Esophagus squamous epithelium (tissue), 5 donors: ENCODE data around the gene MXI1. TPM values are rescaled to one million over a fixed set of nuclear protein-coding genes. Genes with fewer than 3 reads are reported as not detected.

Source experiments
- DNase-seq: peaks from one replicate; lab custom pipeline; 2025; lab: John Stamatoyannopoulos, UW
- H3K27ac ChIP-seq, 4 donors: fragments of 200-600 bp; sonication (generic); one replicate each; pipeline ENCODE4 v1.5.1; 2016 to 2019; ENCODE audit warnings: mild to moderate bottlenecking in 1 of 4
- H3K27me3 ChIP-seq, 4 donors: fragments of 200-600 bp; sonication (generic); 1 replicate in 3 of 4; 2 replicates in 1 of 4; pipeline versions ENCODE4 v1.5.1 to v1.6.0; 2017 to 2021; ENCODE audit warnings: antibody characterized with exemption in 1 of 4
- H3K36me3 ChIP-seq, 3 donors: fragments of 200-600 bp; sonication (generic); one replicate each; pipeline ENCODE4 v1.5.1; 2016 to 2019
- H3K4me1 ChIP-seq, 3 donors: fragments of 200-600 bp; sonication (generic); one replicate each; pipeline ENCODE4 v1.5.1; 2017 to 2019
- H3K4me3 ChIP-seq, 4 donors: fragments of 200-600 bp; sonication (generic); 1 replicate in 3 of 4; 2 replicates in 1 of 4; pipeline ENCODE4 v1.5.1; 2016 to 2019; ENCODE audit warnings: mild to moderate bottlenecking in 2 of 4, moderate library complexity in 1 of 4
- H3K9me3 ChIP-seq, 3 donors: fragments of 200-600 bp; sonication (generic); one replicate each; pipeline ENCODE4 v1.5.1; 2016 to 2019
- POLR2A ChIP-seq, 4 donors: fragments of 450-650 bp; IDR thresholded peaks; one replicate each; pipeline ENCODE4 v1.6.1; 2017; ENCODE audit warnings: antibody characterized with exemption in 4 of 4, mild to moderate bottlenecking in 4 of 4, moderate library complexity in 3 of 4
- WGBS, 2 donors: methylation state at CpG; one replicate each; pipeline ENCODE4 v1.1.5; 2018; 5-methylcytosine and 5-hydroxymethylcytosine counted together
- intact Hi-C: fragments of 100-400 bp; cut with DNase I; formaldehyde crosslinking; loops from one replicate; pipeline ENCODE4 v1.15.0; 2022
- total RNA-seq, 4 donors: library from RNA; depleted of rRNA; stranded (reverse); fragments of >200 nt; gene quantifications; one replicate each; pipeline ENCODE4 v1.1.0, GENCODE V29; 2016
- TF ChIP-seq, protein P1 (sequence below), 6 experiments: fragments of 450-650 bp in 4 of 6; fragments of 200-600 bp in 2 of 6; sonication (generic) in 2 of 6; IDR thresholded peaks; one replicate each; pipeline ENCODE4 v1.5.1; 2016 to 2019; ENCODE audit warnings: antibody characterized with exemption in 6 of 6, mild to moderate bottlenecking in 4 of 6, moderate library complexity in 4 of 6
- donor health status: DM: yes; HTN: yes; CAD: no.

Gene MXI1
- total RNA-seq, 4 donors from 2014 or later, result 16.0 to 53.2 (median 35.0) TPM

- no peak for DNase-seq
- intact Hi-C loops, result no loop called here
- TF ChIP-seq POLR2A (IDR thresholded peaks at IDR 0.05), result no peak
- TF ChIP-seq, protein P1, sequence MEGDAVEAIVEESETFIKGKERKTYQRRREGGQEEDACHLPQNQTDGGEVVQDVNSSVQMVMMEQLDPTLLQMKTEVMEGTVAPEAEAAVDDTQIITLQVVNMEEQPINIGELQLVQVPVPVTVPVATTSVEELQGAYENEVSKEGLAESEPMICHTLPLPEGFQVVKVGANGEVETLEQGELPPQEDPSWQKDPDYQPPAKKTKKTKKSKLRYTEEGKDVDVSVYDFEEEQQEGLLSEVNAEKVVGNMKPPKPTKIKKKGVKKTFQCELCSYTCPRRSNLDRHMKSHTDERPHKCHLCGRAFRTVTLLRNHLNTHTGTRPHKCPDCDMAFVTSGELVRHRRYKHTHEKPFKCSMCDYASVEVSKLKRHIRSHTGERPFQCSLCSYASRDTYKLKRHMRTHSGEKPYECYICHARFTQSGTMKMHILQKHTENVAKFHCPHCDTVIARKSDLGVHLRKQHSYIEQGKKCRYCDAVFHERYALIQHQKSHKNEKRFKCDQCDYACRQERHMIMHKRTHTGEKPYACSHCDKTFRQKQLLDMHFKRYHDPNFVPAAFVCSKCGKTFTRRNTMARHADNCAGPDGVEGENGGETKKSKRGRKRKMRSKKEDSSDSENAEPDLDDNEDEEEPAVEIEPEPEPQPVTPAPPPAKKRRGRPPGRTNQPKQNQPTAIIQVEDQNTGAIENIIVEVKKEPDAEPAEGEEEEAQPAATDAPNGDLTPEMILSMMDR (IDR thresholded peaks at IDR 0.05), result no peak
- Histone ChIP-seq H3K36me3 (no peaks in the 10 kb centered on the region), H3K27ac (no peak overlapping the region), H3K4me3 (no peak overlapping the region), H3K27me3 (peaks cover 0 to 63% (median 0%) of the 10 kb centered on the region in 4 donors), H3K4me1 (peaks cover 0 to 5% (median 0%) of the 10 kb centered on the region in 3 donors), H3K9me3 (no peaks in the 10 kb centered on the region)
- WGBS, 2 donors, result 42 to 70% methylated on average over 4 to 5 of the region's 6 CpGs
These were observed 44.7 kb upstream of the MXI1 start for GRCh38 chr10:110162741-110163145.

GRCh38 chr10:110163192-110163773 is 44.1 kb upstream of the MXI1 start:
- peaks cover 0 to 63% (median 0%) of the 10 kb centered on the region in 4 donors for H3K27me3 ChIP-seq
- H3K4me1 ChIP-seq, result peaks cover 0 to 11% (median 0%) of the 10 kb centered on the region in 3 donors
- intact Hi-C loops, result no loop called here
- H3K36me3 ChIP-seq, result no peaks in the 10 kb centered on the region
- TF ChIP-seq POLR2A (IDR thresholded peaks at IDR 0.05), result no peak
- TF ChIP-seq, protein P1 (IDR thresholded peaks at IDR 0.05), result no peak
- no peak for DNase-seq
- H3K9me3 ChIP-seq, result no peaks in the 10 kb centered on the region
- WGBS, 2 donors, result 62 to 68% methylated on average over 3 to 4 of the region's 5 CpGs
- no peak overlapping the region for H3K27ac ChIP-seq
- H3K4me3 ChIP-seq, result no peak overlapping the region

- no peaks in the 10 kb centered on the region for H3K36me3 ChIP-seq
- WGBS, 2 donors, result 36 to 42% methylated on average over 4 of the region's 4 CpGs
- peaks cover 0 to 65% (median under 1%) of the 10 kb centered on the region in 4 donors for H3K27me3 ChIP-seq
- no peaks in the 10 kb centered on the region for H3K9me3 ChIP-seq
- peaks cover 0 to 15% (median 0%) of the 10 kb centered on the region in 3 donors for H3K4me1 ChIP-seq
- intact Hi-C loops, result no loop called here
- H3K27ac ChIP-seq, result no peak overlapping the region
- no peak overlapping the region for H3K4me3 ChIP-seq
- no peak for DNase-seq
- no peak for TF ChIP-seq POLR2A (IDR thresholded peaks at IDR 0.05)
- TF ChIP-seq, protein P1 (IDR thresholded peaks at IDR 0.05), result no peak
These were observed 43.6 kb upstream of the MXI1 start for GRCh38 chr10:110163841-110164240.

DNA sequence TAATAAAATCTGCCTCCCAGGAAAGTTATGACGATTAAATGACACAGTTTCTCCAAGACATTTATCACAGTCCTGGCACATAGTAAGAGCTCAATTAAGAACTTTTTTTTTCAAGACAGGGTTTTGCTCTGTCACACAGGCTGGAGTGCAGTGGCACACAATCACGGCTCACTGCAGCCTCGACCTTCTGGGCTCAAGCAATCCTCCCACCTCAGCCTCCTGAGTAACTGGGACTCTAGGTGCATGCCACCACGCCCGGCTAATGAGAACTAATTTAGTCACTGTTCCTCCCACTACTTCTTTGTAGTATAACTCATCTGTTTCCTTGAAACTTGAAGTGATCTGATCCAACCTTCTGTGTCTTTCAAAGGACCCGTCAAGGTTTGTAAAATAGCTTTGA is 42.2 kb upstream of the MXI1 start:
- DNase-seq, result no peak
- intact Hi-C loops, result no loop called here
- no peak overlapping the region for H3K27ac ChIP-seq
- H3K27me3 ChIP-seq, result peaks cover 0 to 72% (median 1%) of the 10 kb centered on the region in 4 donors
- 48 to 68% methylated on average over 6 of the region's 6 CpGs for WGBS, 2 donors
- H3K4me3 ChIP-seq, result no peak overlapping the region
- no peaks in the 10 kb centered on the region for H3K9me3 ChIP-seq
- peaks cover 0 to 20% (median 3%) of the 10 kb centered on the region in 3 donors for H3K4me1 ChIP-seq
- TF ChIP-seq, protein P1 (IDR thresholded peaks at IDR 0.05), result no peak
- TF ChIP-seq POLR2A (IDR thresholded peaks at IDR 0.05), result no peak
- no peaks in the 10 kb centered on the region for H3K36me3 ChIP-seq

GRCh38 chr10:110167149-110167548 is 40.3 kb upstream of the MXI1 start:
- TF ChIP-seq POLR2A (IDR thresholded peaks at IDR 0.05), result no peak
- TF ChIP-seq, protein P1 (IDR thresholded peaks at IDR 0.05), result no peak
- WGBS, 2 donors, result 87% methylated on average over 7 of the region's 7 CpGs
- no peak for DNase-seq
- Histone ChIP-seq H3K27ac (no peak overlapping the region), H3K36me3 (no peaks in the 10 kb centered on the region), H3K4me3 (no peak overlapping the region), H3K4me1 (peaks cover 0 to 28% (median 5%) of the 10 kb centered on the region in 3 donors), H3K9me3 (no peaks in the 10 kb centered on the region), H3K27me3 (peaks cover 0 to 79% (median 1%) of the 10 kb centered on the region in 4 donors)
- intact Hi-C loops, result no loop called here
